ENCODE results near the gene CLK2. TPM values are rescaled to one million over a fixed set of nuclear protein-coding genes. Genes with fewer than 3 reads are reported as not detected.

The CLK2 gene
- total RNA-seq, 4 donors from 2014 or later: 31.9 to 92.9 (median 51.5) TPM

DNA sequence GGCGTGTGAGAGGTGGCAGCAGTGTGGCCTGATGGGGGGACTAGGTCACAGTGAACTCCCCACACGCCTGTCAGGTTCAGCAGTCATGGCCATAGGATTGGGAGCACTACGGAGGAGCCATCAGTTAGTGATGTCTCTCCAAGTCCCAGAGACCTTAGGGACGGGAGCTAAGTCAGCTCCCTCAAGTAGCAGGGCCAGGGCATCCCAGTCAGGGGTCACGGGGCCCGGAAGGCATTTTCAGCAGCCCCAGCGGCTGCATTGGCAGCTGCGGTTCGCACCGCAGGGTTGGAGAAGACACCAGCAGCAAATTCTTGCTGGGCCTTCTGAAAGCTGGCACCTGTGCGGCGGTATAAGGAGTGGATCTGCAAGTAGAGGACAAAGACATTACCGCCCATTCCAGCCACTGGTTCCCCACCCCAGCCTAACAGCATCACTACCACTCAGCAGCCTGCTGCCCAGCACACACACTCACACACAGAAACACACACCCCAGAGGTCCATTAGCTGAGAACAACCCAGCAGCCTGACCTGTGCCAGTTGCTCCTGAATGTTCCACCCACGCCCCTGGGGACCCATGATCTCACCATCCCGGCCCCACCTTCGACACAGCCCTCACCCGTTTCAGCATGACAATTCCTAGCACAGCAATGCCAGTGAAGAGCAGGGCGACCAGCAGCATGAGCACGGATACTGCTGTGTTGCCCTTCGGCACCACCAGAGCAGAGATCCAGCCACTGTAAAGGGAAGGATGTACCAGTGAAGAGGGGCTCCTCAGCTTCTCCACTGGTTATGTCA, 17.0 kb downstream of the CLK2 start:
- DNase-seq: no peak
- intact Hi-C loops (cut with DNase I; ENCODE audit: low total_unique reads) (loop anchor here (10.0 kb wide), 1 partner anchor 339 kb away; no protein-coding TSS in a partner anchor), in situ Hi-C loops (cut with MboI; ENCODE audit: low pct_ligation_motif_present in 1 of 4, low pct_unique_long_range_greater_than_20kb in 1 of 4, low sequenced_read_pairs in 3 of 4) (loop anchor here in 3 of 4 donors (10.0 to 25.0 kb wide), 2 partner anchors 59 to 331 kb away; no protein-coding TSS in a partner anchor)
- Histone ChIP-seq H3K4me1 (peaks cover 22 to 35% (median 27%) of the 10 kb centered on the region in 4 donors), H3K27me3 (no peaks in the 10 kb centered on the region), H3K27ac (peak overlapping the region; percentile 91 to 95 (median 92)), H3K4me3 (peak overlapping the region in 3 of 4 donors; percentile 57 to 81 (median 77)), H3K36me3 (peaks cover 0 to 5% (median 0%) of the 10 kb centered on the region in 4 donors), H3K9me3 (no peaks in the 10 kb centered on the region)
- no peak for TF ChIP-seq EP300 (IDR thresholded peaks at IDR 0.05; ENCODE audit: low read depth)
- TF ChIP-seq, protein P1, sequence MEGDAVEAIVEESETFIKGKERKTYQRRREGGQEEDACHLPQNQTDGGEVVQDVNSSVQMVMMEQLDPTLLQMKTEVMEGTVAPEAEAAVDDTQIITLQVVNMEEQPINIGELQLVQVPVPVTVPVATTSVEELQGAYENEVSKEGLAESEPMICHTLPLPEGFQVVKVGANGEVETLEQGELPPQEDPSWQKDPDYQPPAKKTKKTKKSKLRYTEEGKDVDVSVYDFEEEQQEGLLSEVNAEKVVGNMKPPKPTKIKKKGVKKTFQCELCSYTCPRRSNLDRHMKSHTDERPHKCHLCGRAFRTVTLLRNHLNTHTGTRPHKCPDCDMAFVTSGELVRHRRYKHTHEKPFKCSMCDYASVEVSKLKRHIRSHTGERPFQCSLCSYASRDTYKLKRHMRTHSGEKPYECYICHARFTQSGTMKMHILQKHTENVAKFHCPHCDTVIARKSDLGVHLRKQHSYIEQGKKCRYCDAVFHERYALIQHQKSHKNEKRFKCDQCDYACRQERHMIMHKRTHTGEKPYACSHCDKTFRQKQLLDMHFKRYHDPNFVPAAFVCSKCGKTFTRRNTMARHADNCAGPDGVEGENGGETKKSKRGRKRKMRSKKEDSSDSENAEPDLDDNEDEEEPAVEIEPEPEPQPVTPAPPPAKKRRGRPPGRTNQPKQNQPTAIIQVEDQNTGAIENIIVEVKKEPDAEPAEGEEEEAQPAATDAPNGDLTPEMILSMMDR (IDR thresholded peaks at IDR 0.05): no peak
- no peak for TF ChIP-seq POLR2AphosphoS5 (IDR thresholded peaks at IDR 0.05)
- TF ChIP-seq POLR2A (IDR thresholded peaks at IDR 0.05): no peak
- 84% methylated on average over 18 of the region's 20 CpGs; no CpG with 5 or more reads in 1 of the 2 donors for WGBS, 2 donors (ENCODE audit: low coverage in 1 of 2)

DNA sequence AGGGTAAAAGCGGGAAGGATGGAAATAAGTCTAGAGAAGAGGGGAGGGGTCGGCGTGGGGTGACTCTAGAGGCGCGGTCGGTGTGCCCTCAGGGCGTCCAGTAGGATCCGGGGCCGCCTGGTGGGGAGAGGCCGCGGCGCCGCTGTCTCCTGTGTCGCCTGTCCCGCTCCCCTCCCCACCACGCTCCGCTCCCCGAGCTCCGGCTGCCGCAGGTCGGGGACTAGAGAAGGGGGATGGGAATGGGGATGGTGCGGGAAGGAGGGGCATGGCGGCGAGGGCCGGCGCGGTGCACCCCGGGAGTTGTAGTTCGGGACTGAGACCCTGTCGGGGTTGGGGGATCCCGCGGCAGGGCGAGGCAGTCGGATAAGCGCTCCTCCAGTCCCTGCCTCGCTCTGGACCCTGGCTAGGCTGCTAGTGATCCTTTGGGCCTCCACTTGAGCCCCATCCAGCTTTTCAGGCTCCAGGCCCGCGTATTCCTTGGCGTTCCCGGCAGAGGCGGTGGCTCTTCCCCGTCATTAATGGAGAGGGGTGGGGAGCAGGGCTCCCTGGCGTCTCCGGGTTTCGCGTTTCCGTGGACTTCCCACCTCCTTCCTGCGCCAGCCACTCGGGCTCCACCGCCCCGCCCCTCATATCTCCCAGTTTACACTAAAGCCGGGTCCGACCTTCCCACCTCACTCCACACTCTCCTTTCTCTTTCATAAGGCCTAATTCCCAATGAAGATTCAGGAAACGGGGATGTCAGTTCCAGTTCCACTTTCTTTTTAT, 17.9 kb downstream of the CLK2 start, which contains the start of gene ENTREP3:
ENTREP3 (minus strand) TSS at position 241 of the 765 bp plus-strand sequence. CDS start 606 bp downstream, outside the sequence.
- intact Hi-C loops (cut with DNase I; ENCODE audit: low total_unique reads) (loop anchor here (10.0 kb wide), 1 partner anchor 339 kb away; no protein-coding TSS in a partner anchor), in situ Hi-C loops (cut with MboI; ENCODE audit: low pct_ligation_motif_present in 1 of 4, low pct_unique_long_range_greater_than_20kb in 1 of 4, low sequenced_read_pairs in 3 of 4) (loop anchor here in 3 of 4 donors (10.0 to 25.0 kb wide), 2 partner anchors 59 to 332 kb away; no protein-coding TSS in a partner anchor)
- Histone ChIP-seq H3K27me3 (no peaks in the 10 kb centered on the region), H3K36me3 (peaks cover 0 to 5% (median 0%) of the 10 kb centered on the region in 4 donors), H3K9me3 (no peaks in the 10 kb centered on the region), H3K4me1 (peaks cover 19 to 35% (median 24%) of the 10 kb centered on the region in 4 donors), H3K4me3 (peak within 1 kb of the TSS; percentile 57 to 98 (median 79)), H3K27ac (peak within 1 kb of the TSS; percentile 91 to 95 (median 92))
- 9% methylated on average over 51 of the region's 54 CpGs; no CpG with 5 or more reads in 1 of the 2 donors for WGBS, 2 donors (ENCODE audit: low coverage in 1 of 2)
- peak; percentile 89 for DNase-seq
- TF ChIP-seq POLR2AphosphoS5 (IDR thresholded peaks at IDR 0.05) (peak; percentile 60 to 86 (median 80)), EP300 (IDR thresholded peaks at IDR 0.05; ENCODE audit: low read depth) (no peak), POLR2A (IDR thresholded peaks at IDR 0.05) (peak; percentile 60)
- TF ChIP-seq, protein P1 (IDR thresholded peaks at IDR 0.05): no peak

DNA sequence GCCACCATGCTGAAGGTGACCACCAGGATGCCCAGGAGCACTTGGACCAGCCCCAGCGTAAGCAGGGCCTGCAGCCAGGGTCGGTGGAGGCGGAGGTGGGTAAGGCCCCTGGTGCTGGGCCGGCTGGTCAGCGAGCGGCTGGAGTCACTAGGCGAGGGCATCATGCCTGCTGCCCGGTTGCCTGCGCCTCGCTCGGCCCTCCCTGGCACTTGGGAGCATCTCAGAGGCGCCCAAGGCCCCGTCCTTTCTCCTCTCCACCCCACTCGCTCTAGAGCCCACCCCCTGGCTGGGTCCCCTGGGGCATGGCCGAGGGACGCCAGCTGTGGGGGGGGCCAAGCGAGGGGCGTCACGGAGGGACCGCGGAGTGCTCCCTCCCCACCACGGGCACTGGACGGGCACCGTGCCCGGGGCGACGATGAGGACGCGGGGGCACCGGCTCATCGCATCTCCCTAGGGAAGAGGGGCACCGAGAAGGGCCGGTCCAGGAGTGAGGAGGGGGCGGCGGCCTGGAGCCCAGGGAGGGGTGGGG, 18.5 kb downstream of the CLK2 start:
- peak; percentile 31 for DNase-seq
- intact Hi-C loops (cut with DNase I; ENCODE audit: low total_unique reads) (loop anchor here (10.0 kb wide), 1 partner anchor 340 kb away; no protein-coding TSS in a partner anchor), in situ Hi-C loops (cut with MboI; ENCODE audit: low pct_ligation_motif_present in 1 of 4, low pct_unique_long_range_greater_than_20kb in 1 of 4, low sequenced_read_pairs in 3 of 4) (loop anchor here in 3 of 4 donors (10.0 to 25.0 kb wide), 2 partner anchors 60 to 333 kb away; no protein-coding TSS in a partner anchor)
- Histone ChIP-seq H3K4me3 (peak overlapping the region; percentile 57 to 98 (median 79)), H3K36me3 (no peaks in the 10 kb centered on the region), H3K9me3 (no peaks in the 10 kb centered on the region), H3K4me1 (peaks cover 21 to 39% (median 28%) of the 10 kb centered on the region in 4 donors), H3K27ac (peak overlapping the region; percentile 91 to 95 (median 92)), H3K27me3 (no peaks in the 10 kb centered on the region)
- WGBS, 2 donors (ENCODE audit: low coverage in 1 of 2): 7% methylated on average over 28 of the region's 35 CpGs; no CpG with 5 or more reads in 1 of the 2 donors
- TF ChIP-seq, protein P1 (IDR thresholded peaks at IDR 0.05): peak in 1 of 5 experiments; percentile 4
- TF ChIP-seq POLR2AphosphoS5 (IDR thresholded peaks at IDR 0.05) (no peak), EP300 (IDR thresholded peaks at IDR 0.05; ENCODE audit: low read depth) (no peak), POLR2A (IDR thresholded peaks at IDR 0.05) (no peak)

Data from transverse colon (tissue), 4 donors.